ENCODE measurements around the gene SHH.

- TF ChIP-seq CTCF (optimal IDR thresholded peaks at IDR 0.05 in 1 of 3, IDR thresholded peaks at IDR 0.05 in 1 of 3, conservative IDR thresholded peaks at IDR 0.05 in 1 of 3; ENCODE audit: extremely low read depth in 1 of 3, insufficient read depth in 2 of 3, low read length in 3 of 3) (no peak), EZH2 (IDR thresholded peaks at IDR 0.05; ENCODE audit: low read length) (no peak)
Observed at GRCh38 chr7:155780884-155781283, 31.4 kb downstream of the SHH start.
